Ovary (tissue), 9 donors: ENCODE results near the gene BTRC. TPM values are rescaled to one million over a fixed set of nuclear protein-coding genes. Genes with fewer than 3 reads are reported as not detected.

Source experiments
- DNase-seq, 5 donors: peaks; one replicate each; pipeline ENCODE4 v3.0.0-alpha.2; 2019 to 2020
- H3K27ac ChIP-seq, 2 donors: fragments of 200-600 bp; one replicate each; pipeline versions ENCODE4 v1.5.1 to v1.8.0; 2019 to 2022
- H3K27me3 ChIP-seq: fragments of 200-600 bp; one replicate; pipeline ENCODE4 v1.8.0; 2022
- H3K36me3 ChIP-seq: fragments of 200-600 bp; sonication (generic); one replicate; pipeline ENCODE4 v1.5.1; 2019
- H3K4me1 ChIP-seq: one replicate; pipeline ENCODE4 v1.8.1; 2013; ENCODE audit warnings: mild to moderate bottlenecking, moderate library complexity; ENCODE audit not compliant: insufficient read depth
- H3K4me3 ChIP-seq: fragments of 200-600 bp; sonication (generic); one replicate; pipeline ENCODE4 v1.5.1; 2017
- H3K9me3 ChIP-seq, 2 donors: fragments of 200-600 bp in 1 of 2; sonication (generic) in 1 of 2; one replicate each; pipeline versions ENCODE4 v1.5.1 to v1.8.1; 2013 to 2019; ENCODE audit warnings: mild to moderate bottlenecking in 1 of 2, moderate library complexity in 1 of 2
- CTCF ChIP-seq, 3 donors: fragments of 450-650 bp in 2 of 3; fragments of 200-600 bp in 1 of 3; IDR thresholded peaks; one replicate each; pipeline versions ENCODE4 v1.5.1 to v1.8.0; 2016 to 2022; ENCODE audit warnings: antibody characterized with exemption in 3 of 3, mild to moderate bottlenecking in 1 of 3
- EP300 ChIP-seq: sonication (generic); formaldehyde crosslinking; IDR thresholded peaks from one replicate; pipeline ENCODE4 v1.6.1; 2017; ENCODE audit warnings: antibody characterized with exemption
- POLR2A ChIP-seq: fragments of 450-650 bp; IDR thresholded peaks from one replicate; pipeline ENCODE4 v1.6.1; 2017; ENCODE audit warnings: antibody characterized with exemption, mild to moderate bottlenecking, moderate library complexity
- WGBS, 3 donors: extraction: QIAGEN DNeasy Blood & Tissue Kit in 1 of 3; methylation state at CpG; one replicate each; pipeline versions ENCODE4 v1.1.5 to v1.1.7; 2013 to 2017; 5-methylcytosine and 5-hydroxymethylcytosine counted together
- intact Hi-C, 4 donors: fragments of 100-400 bp; cut with DNase I; formaldehyde crosslinking; loops; one replicate each; pipeline versions ENCODE4 v1.11.0 to v1.15.1; 2022 to 2023
- polyA plus RNA-seq, 2 donors: library from polyadenylated mRNA; stranded (reverse); fragments of 200-250 nt in 1 of 2; fragments of 350-450 nt in 1 of 2; fragmentation: Illumina TruSeq in 1 of 2; extraction: RNeasy Lipid Tissue Mini Kit (QIAGEN cat#74804) in 1 of 2; gene quantifications; one replicate each; pipeline ENCODE4 v1.2.3, GENCODE V29; 2013 to 2014
- total RNA-seq, 7 donors: library from RNA; depleted of rRNA in 2 of 7; stranded (reverse); fragments of >200 nt in 2 of 7; fragmentation: NEBNext Ultra II Directional in 3 of 7; extraction: Animal tissue kit (Norgen Biotek cat#: 25700) in 3 of 7; gene quantifications; one replicate each; pipeline versions ENCODE4 v1.1.0 to v1.2.4, GENCODE V29; 2016 to 2023
- donor health status: DM: no; HTN: no; CAD: no; lungs with moderate emphysema.
- donor health status: DM: no; HTN: no; CAD: no.
- donor health status: Bipolar disorder and iron deficiency.
- donor health status: DM: yes; HTN: yes; CAD: no.
- donor health status: DM: no; HTN: no; CAD: no.
- donor health status: DM: yes; HTN: yes; CAD: no.

BTRC gene
- total and polyA plus RNA-seq, 9 donors: 7.2 to 31.4 (median 26.2) TPM

GRCh38 chr10:101444058-101444898 lies 90.3 kb downstream of the BTRC start:
- H3K27me3 ChIP-seq: no peaks in the 10 kb centered on the region
- H3K4me1 ChIP-seq: no peaks in the 10 kb centered on the region
- H3K36me3 ChIP-seq: no peaks in the 10 kb centered on the region
- no peak overlapping the region for H3K27ac ChIP-seq
- intact Hi-C loops: loop anchor here in 1 of 4 donors (10.0 kb wide), 1 partner anchor 149 kb away; no protein-coding TSS in a partner anchor
- TF ChIP-seq EP300 (no peak), POLR2A (no peak), CTCF (IDR thresholded peaks at IDR 0.05) (no peak)
- H3K9me3 ChIP-seq: no peaks in the 10 kb centered on the region
- DNase-seq: no peak
- no peak overlapping the region for H3K4me3 ChIP-seq
- WGBS, 3 donors: 83 to 95% (median 91%) methylated on average over 2 of the region's 2 CpGs

- intact Hi-C loops: loop anchor here in 1 of 4 donors (10.0 kb wide), 1 partner anchor 151 kb away; no protein-coding TSS in a partner anchor
Observed at GRCh38 chr10:101446071-101446470, 92.1 kb downstream of the BTRC start.

DNA sequence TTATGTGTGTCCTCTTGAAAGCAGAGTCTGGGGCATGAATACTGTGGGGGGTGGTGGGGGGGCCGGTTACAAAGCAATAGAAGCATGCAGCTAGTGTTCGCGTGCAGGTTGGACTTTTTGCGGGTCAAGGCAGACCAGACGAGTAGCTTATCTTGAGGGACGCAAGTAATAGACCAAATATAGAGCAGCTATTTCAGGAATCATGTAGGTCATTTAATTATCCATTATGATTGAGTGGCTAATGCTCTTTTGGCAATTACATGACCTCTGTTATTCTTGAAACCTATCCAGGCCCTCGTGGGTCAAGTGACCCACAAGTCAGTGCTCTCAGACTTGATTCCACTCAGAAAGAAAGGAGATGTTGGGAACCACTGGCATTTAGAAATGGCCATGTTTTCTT lies 93.0 kb downstream of the BTRC start:
- intact Hi-C loops: loop anchor here in 1 of 4 donors (10.0 kb wide), 1 partner anchor 152 kb away; no protein-coding TSS in a partner anchor
- TF ChIP-seq POLR2A (no peak), CTCF (IDR thresholded peaks at IDR 0.05) (no peak), EP300 (no peak)
- Histone ChIP-seq H3K4me1 (no peaks in the 10 kb centered on the region), H3K9me3 (no peaks in the 10 kb centered on the region), H3K27me3 (no peaks in the 10 kb centered on the region), H3K27ac (no peak overlapping the region), H3K4me3 (no peak overlapping the region), H3K36me3 (no peaks in the 10 kb centered on the region)
- no peak for DNase-seq
- WGBS, 3 donors: 72 to 76% (median 74%) methylated on average over 7 of the region's 7 CpGs

More at GRCh38 chr10:101446071-101446470, 92.1 kb downstream of the BTRC start:
- DNase-seq: no peak
- no peak for TF ChIP-seq EP300
- TF ChIP-seq CTCF (IDR thresholded peaks at IDR 0.05): no peak
- TF ChIP-seq POLR2A: no peak
- Histone ChIP-seq H3K27ac (no peak overlapping the region), H3K4me1 (no peaks in the 10 kb centered on the region), H3K36me3 (no peaks in the 10 kb centered on the region), H3K27me3 (no peaks in the 10 kb centered on the region), H3K4me3 (no peak overlapping the region), H3K9me3 (no peaks in the 10 kb centered on the region)
- WGBS, 3 donors: 79 to 84% (median 80%) methylated on average over 2 of the region's 2 CpGs

GRCh38 chr10:101447477-101447876 lies 93.5 kb downstream of the BTRC start:
- Histone ChIP-seq H3K27ac (no peak overlapping the region), H3K27me3 (no peaks in the 10 kb centered on the region), H3K36me3 (no peaks in the 10 kb centered on the region), H3K4me1 (no peaks in the 10 kb centered on the region), H3K9me3 (no peaks in the 10 kb centered on the region), H3K4me3 (no peak overlapping the region)
- DNase-seq: no peak
- intact Hi-C loops: loop anchor here in 1 of 4 donors (10.0 kb wide), 1 partner anchor 153 kb away; no protein-coding TSS in a partner anchor
- TF ChIP-seq CTCF (IDR thresholded peaks at IDR 0.05): no peak
- TF ChIP-seq POLR2A: no peak
- no peak for TF ChIP-seq EP300
- 96 to 99% (median 98%) methylated on average over 2 of the region's 2 CpGs for WGBS, 3 donors
